HepG2 (cell line): Measurements from ENCODE around the gene MED22. TPM values are rescaled to one million over a fixed set of nuclear protein-coding genes. Genes with fewer than 3 reads are reported as not detected.

ENCODE experiments used
- CENPT ChIP-seq: sonication (generic); formaldehyde crosslinking; IDR thresholded peaks from 2 replicates; pipeline ENCODE4 v1.8.0; 2022; ENCODE audit warnings: low read depth, mild to moderate bottlenecking, moderate library complexity, missing genetic modification reagents
- DRAP1 ChIP-seq: IDR thresholded peaks from 2 replicates; pipeline ENCODE4 v1.6.1; 2016; ENCODE audit warnings: missing genetic modification reagents, missing compliant biosample characterization
- ERF ChIP-seq: IDR thresholded peaks from 2 replicates; pipeline ENCODE4 v1.6.1; 2018; ENCODE audit warnings: missing biosample characterization, missing genetic modification reagents
- FOXO1 ChIP-seq: sonication (generic); formaldehyde crosslinking; IDR thresholded peaks from 2 replicates; pipeline ENCODE4 v1.4.0; 2020; ENCODE audit warnings: missing genetic modification reagents
- FOXP4 ChIP-seq: sonication (generic); formaldehyde crosslinking; IDR thresholded peaks from 2 replicates; pipeline ENCODE4 v1.4.0; 2020; ENCODE audit warnings: missing genetic modification reagents
- JDP2 ChIP-seq: sonication (generic); formaldehyde crosslinking; IDR thresholded peaks from 2 replicates; pipeline ENCODE4 v1.8.1; 2022; ENCODE audit warnings: missing genetic modification reagents, borderline replicate concordance
- KDM2A ChIP-seq: sonication (generic); formaldehyde crosslinking; IDR thresholded peaks from 2 replicates; pipeline ENCODE4 v1.4.0; 2020; ENCODE audit warnings: low read depth, missing genetic modification reagents, borderline replicate concordance
- KLF6 ChIP-seq: IDR thresholded peaks from 2 replicates; pipeline ENCODE4 v1.8.0; 2016; ENCODE audit warnings: missing biosample characterization, missing genetic modification reagents
- MBD4 ChIP-seq: IDR thresholded peaks from 2 replicates; pipeline ENCODE4 v1.6.1; 2012; ENCODE audit warnings: low read length, inconsistent platforms, borderline replicate concordance
- NPAS2 ChIP-seq: sonication (generic); formaldehyde crosslinking; IDR thresholded peaks from 2 replicates; pipeline ENCODE4 v1.8.0; 2022; ENCODE audit warnings: mild to moderate bottlenecking, missing genetic modification reagents, borderline replicate concordance
- PTBP1 ChIP-seq: fragments of 200-400 bp; formaldehyde crosslinking; IDR thresholded peaks from 2 replicates; pipeline ENCODE4 v1.6.1; 2018; ENCODE audit warnings: low read length, low read depth; ENCODE audit not compliant: poor library complexity, severe bottlenecking
- RERE ChIP-seq: IDR thresholded peaks from 2 replicates; pipeline ENCODE4 v1.6.1; 2016; ENCODE audit warnings: low read depth, missing genetic modification reagents, missing compliant biosample characterization
- TAF15 ChIP-seq: fragments of 200-400 bp; formaldehyde crosslinking; IDR thresholded peaks from one replicate; pipeline ENCODE4 v1.6.1; 2018; ENCODE audit warnings: mild to moderate bottlenecking, low read depth, low read length; ENCODE audit not compliant: poor library complexity, severe bottlenecking
- TBP ChIP-seq: sonication (generic); formaldehyde crosslinking; IDR thresholded peaks from 2 replicates; pipeline ENCODE4 v1.5.0; 2020; ENCODE audit warnings: missing genetic modification reagents
- THAP7 ChIP-seq: sonication (generic); formaldehyde crosslinking; IDR thresholded peaks from 2 replicates; pipeline ENCODE4 v1.8.1; 2023; ENCODE audit warnings: mild to moderate bottlenecking, missing genetic modification reagents
- ZBTB10 ChIP-seq: sonication (generic); formaldehyde crosslinking; IDR thresholded peaks from 2 replicates; pipeline ENCODE4 v1.4.0; 2020; ENCODE audit warnings: missing genetic modification reagents, borderline replicate concordance
- ZFP1 ChIP-seq: IDR thresholded peaks from 2 replicates; pipeline ENCODE4 v1.6.1; 2016
- ZNF335 ChIP-seq: sonication (generic); formaldehyde crosslinking; IDR thresholded peaks from 2 replicates; pipeline ENCODE4 v1.4.0; 2020; ENCODE audit warnings: missing genetic modification reagents
- ZNF460 ChIP-seq: sonication (generic); formaldehyde crosslinking; IDR thresholded peaks from 2 replicates; pipeline ENCODE4 v1.5.1; 2020; ENCODE audit warnings: missing genetic modification reagents, mild to moderate bottlenecking, borderline replicate concordance
- polyA plus RNA-seq, 8 experiments: library from polyadenylated mRNA; depleted of rRNA in 3 of 8; stranded (reverse) in 7 of 8; unstranded in 1 of 8; fragments of >200 nt; fragmentation: Illumina TruSeq in 4 of 8; extraction: Trizol in 4 of 8; gene quantifications; 2 replicates each; pipeline versions ENCODE4 v1.2.1 to v1.2.3, GENCODE V29; 2011 to 2016; ENCODE audit warnings: low read depth in 4 of 8, missing spikeins in 1 of 8, mixed read lengths in 1 of 8; ENCODE audit not compliant: insufficient read depth in 1 of 8
- total RNA-seq, 5 experiments: library from RNA; depleted of rRNA; stranded (reverse); fragments of >200 nt; fragmentation: Illumina TruSeq; extraction: Trizol; gene quantifications; 2 replicates each; pipeline ENCODE4 v1.2.3, GENCODE V29; 2016; ENCODE audit warnings: low read depth in 1 of 5

Gene MED22
- total and polyA plus RNA-seq, 2 of the 13 experiments (the other 11 are each of a cell fraction or from before 2014, with no cell fraction given): 15.8 to 22.1 TPM

GRCh38 chr9:133375116-133375723 is 27.3 kb upstream of the MED22 start (continued):
- TF ChIP-seq RERE: no peak
- no peak for TF ChIP-seq ZFP1
- no peak for TF ChIP-seq DRAP1
- TF ChIP-seq KLF6 (CRISPR knock-in tag): no peak
- no peak for TF ChIP-seq THAP7 (CRISPR knock-in tag)
- TF ChIP-seq PTBP1: no peak
- TF ChIP-seq TBP (CRISPR knock-in tag): no peak
- no peak for TF ChIP-seq MBD4
- TF ChIP-seq CENPT (CRISPR knock-in tag): no peak
- TF ChIP-seq FOXP4 (CRISPR knock-in tag): no peak
- no peak for TF ChIP-seq NPAS2 (CRISPR knock-in tag)
- TF ChIP-seq ZBTB10 (CRISPR knock-in tag): peak; percentile 84; the same call in 1 of the 2 replicates
- 0 out of 2 replicates have a peak, but pooled peaks have one; percentile 12 for TF ChIP-seq KDM2A
- TF ChIP-seq ZNF335 (CRISPR knock-in tag): no peak
- no peak for TF ChIP-seq ERF (CRISPR knock-in tag)
- no peak for TF ChIP-seq JDP2 (CRISPR knock-in tag)
- TF ChIP-seq TAF15: no peak
- TF ChIP-seq ZNF460 (CRISPR knock-in tag): no peak
- TF ChIP-seq FOXO1 (CRISPR knock-in tag): peak; percentile 31; the same call in 1 of the 2 replicates
